Endothelial cell of umbilical vein (primary cell): ENCODE data around the gene SLC4A2. TPM values are rescaled to one million over a fixed set of nuclear protein-coding genes. Genes with fewer than 3 reads are reported as not detected.

ENCODE experiments used
- BruUV-seq: library from RNA; stranded (reverse); fragments of 400-500 nt; replicated peaks from 2 replicates; lab custom pipeline; 2021; lab: Mats Ljungman, UMichigan
- CTCF ChIA-PET: fragments of 300-600, 350-600 bp; sonication (Branson Sonifier 250); formaldehyde crosslinking; loops from one replicate; lab custom pipeline; 2021; ENCODE audit warnings: antibody characterized with exemption, inconsistent platforms; lab: Charles Lee
- POLR2A ChIA-PET: fragments of 300-600, 350-600 bp; sonication (Branson Sonifier 250); formaldehyde crosslinking; loops from one replicate; lab custom pipeline; 2021; ENCODE audit warnings: antibody characterized with exemption, inconsistent platforms; lab: Charles Lee
- DNase-seq: peaks from one replicate; pipeline ENCODE4 v3.0.0-alpha.2; 2011; ENCODE audit warnings: low read depth, low spot score
- FAIRE-seq: peaks from 2 replicates; lab custom pipeline; 2011; peaks lifted over from hg19 to GRCh38; lab: Jason Lieb, UNC
- H2AFZ ChIP-seq: 2 replicates; pipeline ENCODE4 v1.6.0; 2012; ENCODE audit warnings: low read depth, low read length, control low read depth, inconsistent platforms
- H3K27ac ChIP-seq: 2 replicates; pipeline ENCODE4 v1.5.1; 2011; ENCODE audit warnings: low read depth, mild to moderate bottlenecking, control low read depth, low read length, moderate library complexity; ENCODE audit not compliant: insufficient read depth
- H3K27me3 ChIP-seq, 2 experiments: 2 replicates each; pipeline versions ENCODE4 v1.6.0 to v1.6.1; 2011; ENCODE audit warnings: low read length in 2 of 2, mixed read lengths in 1 of 2; ENCODE audit not compliant: control insufficient read depth in 2 of 2, insufficient read depth in 2 of 2
- H3K36me3 ChIP-seq, 2 experiments: 2 replicates in 1 of 2; 3 replicates in 1 of 2; pipeline ENCODE4 v1.5.1; 2011; ENCODE audit warnings: low read length in 2 of 2, mild to moderate bottlenecking in 1 of 2, moderate library complexity in 1 of 2; ENCODE audit not compliant: control insufficient read depth in 2 of 2, insufficient read depth in 2 of 2; ENCODE audit errors: extremely low read depth in 1 of 2
- H3K4me1 ChIP-seq: 3 replicates; pipeline ENCODE4 v1.5.1; 2011; ENCODE audit warnings: mild to moderate bottlenecking, low read length; ENCODE audit not compliant: control insufficient read depth, insufficient read depth; ENCODE audit errors: extremely low read depth
- H3K4me2 ChIP-seq: 2 replicates; pipeline ENCODE4 v1.6.1; 2011; ENCODE audit warnings: low read length, control low read depth, mixed read lengths; ENCODE audit not compliant: insufficient read depth
- H3K4me3 ChIP-seq, 3 experiments: fragments of 200-600 bp in 1 of 3; sonication (generic), shearing (Covaris generic) in 1 of 3; replicated peaks in 1 of 3; 2 replicates each; pipeline ENCODE4 v1.5.1; 2011 to 2016; ENCODE audit warnings: control low read depth in 3 of 3, low read length in 3 of 3, mild to moderate bottlenecking in 2 of 3, inconsistent platforms in 1 of 3, low read depth in 1 of 3, moderate library complexity in 1 of 3; ENCODE audit not compliant: insufficient read depth in 1 of 3
- H3K79me2 ChIP-seq: 2 replicates; pipeline ENCODE4 v1.6.0; 2012; ENCODE audit warnings: low read length, inconsistent platforms; ENCODE audit not compliant: control insufficient read depth, insufficient read depth
- H3K9ac ChIP-seq: replicated peaks from 2 replicates; pipeline ENCODE3; 2011; ENCODE audit warnings: low read length, control low read depth; ENCODE audit not compliant: insufficient read depth; ENCODE audit errors: extremely low read depth
- H3K9me1 ChIP-seq: replicated peaks from 3 replicates; pipeline ENCODE4 v1.6.0; 2011; ENCODE audit warnings: mild to moderate bottlenecking, low read length; ENCODE audit not compliant: control insufficient read depth, insufficient read depth; ENCODE audit errors: extremely low read depth
- H3K9me3 ChIP-seq: replicated peaks from 2 replicates; pipeline ENCODE4 v1.5.1; 2012; ENCODE audit warnings: low read length, inconsistent platforms; ENCODE audit not compliant: control insufficient read depth, insufficient read depth
- H4K20me1 ChIP-seq: replicated peaks from 2 replicates; pipeline ENCODE3; 2011; ENCODE audit warnings: mild to moderate bottlenecking, low read length; ENCODE audit not compliant: control insufficient read depth, insufficient read depth; ENCODE audit errors: extremely low read depth
- EZH2 ChIP-seq: IDR thresholded peaks from 2 replicates; pipeline ENCODE4 v1.6.1; 2012; ENCODE audit warnings: borderline replicate concordance, low read depth, mild to moderate bottlenecking, moderate library complexity, low read length, inconsistent platforms; ENCODE audit not compliant: severe bottlenecking
- FOS ChIP-seq: IDR thresholded peaks from 2 replicates; pipeline ENCODE4 v1.6.1; 2011; ENCODE audit warnings: mild to moderate bottlenecking, low read length, moderate library complexity, borderline replicate concordance; ENCODE audit not compliant: insufficient read depth
- GATA2 ChIP-seq: IDR thresholded peaks from 2 replicates; pipeline ENCODE4 v1.7.0; 2011; ENCODE audit warnings: low read depth, mild to moderate bottlenecking, moderate library complexity, mixed read lengths, low read length; ENCODE audit not compliant: insufficient read length, insufficient read depth
- JUN ChIP-seq: IDR thresholded peaks from 2 replicates; pipeline ENCODE4 v1.6.1; 2011; ENCODE audit warnings: borderline replicate concordance, low read depth; ENCODE audit not compliant: insufficient read length, insufficient read depth
- MYC ChIP-seq: IDR thresholded peaks from one replicate; pipeline ENCODE4 v1.6.1; 2011; ENCODE audit warnings: mild to moderate bottlenecking, low read depth, low read length
- POLR2A ChIP-seq: IDR thresholded peaks from 2 replicates; pipeline ENCODE4 v1.6.1; 2012; ENCODE audit warnings: low read depth, mild to moderate bottlenecking, control low read depth, low read length
- POLR2AphosphoS5 ChIP-seq: IDR thresholded peaks from 2 replicates; pipeline ENCODE4 v1.6.1; 2012; ENCODE audit warnings: low read depth, mild to moderate bottlenecking, control low read depth, low read length, moderate library complexity; ENCODE audit not compliant: insufficient read depth
- dilution Hi-C: fragments of 300-500 bp; cut with MboI; formaldehyde crosslinking; loops from one replicate; pipeline ENCODE4 v1.15.0; 2019; ENCODE audit warnings: low sequenced_read_pairs; ENCODE audit not compliant: extremely low pct_ligation_motif_present
- intact Hi-C: fragments of 100-400 bp; cut with micrococcal nuclease; formaldehyde crosslinking; loops from one replicate; pipeline ENCODE4 v1.10.0; 2022
- polyA plus RNA-seq, 4 experiments: library from polyadenylated mRNA; depleted of rRNA in 3 of 4; stranded (reverse) in 3 of 4; unstranded in 1 of 4; fragments of >200 nt; gene quantifications; 2 replicates each; pipeline versions ENCODE4 v1.2.1 to v1.2.3, GENCODE V29; 2011 to 2012; ENCODE audit warnings: missing spikeins in 1 of 4
- total RNA-seq: library from RNA; stranded (reverse); gene quantifications from 2 replicates; pipeline ENCODE4 v1.2.3, GENCODE V29; 2021
- TF ChIP-seq, protein P1 (sequence below), 2 donors: IDR thresholded peaks; 1 replicate in 1 of 2; 2 replicates in 1 of 2; pipeline ENCODE4 v1.5.1; 2011; ENCODE audit warnings: low read length in 2 of 2, mild to moderate bottlenecking in 2 of 2, moderate library complexity in 2 of 2, control low read depth in 1 of 2, inconsistent platforms in 1 of 2, low read depth in 1 of 2; ENCODE audit not compliant: insufficient read depth in 1 of 2; ENCODE audit errors: extremely low read depth in 1 of 2
- TF ChIP-seq, protein P2 (sequence below): IDR thresholded peaks from 2 replicates; pipeline ENCODE4 v1.6.1; 2011; ENCODE audit not compliant: insufficient read depth, insufficient read length

The SLC4A2 gene
- total and polyA plus RNA-seq, 2 donors (not counting 3 experiments of a cell fraction or from before 2014, with no cell fraction given) = 108 to 172 TPM

DNA sequence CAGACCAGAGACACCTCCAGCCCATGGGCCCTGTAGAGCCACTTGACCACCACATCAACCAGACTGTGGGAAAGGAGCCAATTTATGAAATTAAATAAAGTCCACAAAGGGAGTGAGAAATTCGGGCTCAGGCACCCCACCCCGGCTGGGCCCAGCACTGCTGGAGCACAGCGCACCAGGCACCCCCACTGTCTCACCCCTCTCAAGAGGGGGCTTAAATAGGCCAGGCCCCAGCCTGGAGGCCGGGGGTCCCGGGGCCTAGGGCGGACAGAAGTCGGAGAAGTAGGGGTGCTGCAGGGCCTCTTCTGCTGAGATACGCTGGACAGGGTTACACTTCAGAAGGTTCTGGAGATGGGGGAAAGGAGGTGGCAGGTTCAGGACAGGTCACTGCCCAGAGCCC is 5.6 kb upstream of the SLC4A2 start:
- no peaks in the 10 kb centered on the region for H3K9me3 ChIP-seq
- H3K9me1 ChIP-seq = no peaks in the 10 kb centered on the region
- no peaks in the 10 kb centered on the region for H3K79me2 ChIP-seq
- no TSS peak for BruUV-seq
- no peak overlapping the region for H3K27ac ChIP-seq
- no peaks in the 10 kb centered on the region for H3K36me3 ChIP-seq
- peaks cover 0 to 4% of the 10 kb centered on the region in 2 experiments for H3K27me3 ChIP-seq
- intact Hi-C loops = no loop called here
- no peak overlapping the region for H2AFZ ChIP-seq
- no peaks in the 10 kb centered on the region for H4K20me1 ChIP-seq
- peaks cover 13% of the 10 kb centered on the region for H3K4me1 ChIP-seq
- CTCF ChIA-PET = no interaction called here
- TF ChIP-seq POLR2AphosphoS5 = no peak
- TF ChIP-seq, protein P1, sequence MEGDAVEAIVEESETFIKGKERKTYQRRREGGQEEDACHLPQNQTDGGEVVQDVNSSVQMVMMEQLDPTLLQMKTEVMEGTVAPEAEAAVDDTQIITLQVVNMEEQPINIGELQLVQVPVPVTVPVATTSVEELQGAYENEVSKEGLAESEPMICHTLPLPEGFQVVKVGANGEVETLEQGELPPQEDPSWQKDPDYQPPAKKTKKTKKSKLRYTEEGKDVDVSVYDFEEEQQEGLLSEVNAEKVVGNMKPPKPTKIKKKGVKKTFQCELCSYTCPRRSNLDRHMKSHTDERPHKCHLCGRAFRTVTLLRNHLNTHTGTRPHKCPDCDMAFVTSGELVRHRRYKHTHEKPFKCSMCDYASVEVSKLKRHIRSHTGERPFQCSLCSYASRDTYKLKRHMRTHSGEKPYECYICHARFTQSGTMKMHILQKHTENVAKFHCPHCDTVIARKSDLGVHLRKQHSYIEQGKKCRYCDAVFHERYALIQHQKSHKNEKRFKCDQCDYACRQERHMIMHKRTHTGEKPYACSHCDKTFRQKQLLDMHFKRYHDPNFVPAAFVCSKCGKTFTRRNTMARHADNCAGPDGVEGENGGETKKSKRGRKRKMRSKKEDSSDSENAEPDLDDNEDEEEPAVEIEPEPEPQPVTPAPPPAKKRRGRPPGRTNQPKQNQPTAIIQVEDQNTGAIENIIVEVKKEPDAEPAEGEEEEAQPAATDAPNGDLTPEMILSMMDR (IDR thresholded peaks at IDR 0.05; ENCODE audit: extremely low read depth in 1 of 2, insufficient read depth in 1 of 2, low read depth in 1 of 2, low read length in 2 of 2) = no peak
- no peak for TF ChIP-seq MYC
- no peak for TF ChIP-seq EZH2
- no peak for TF ChIP-seq JUN
- no peak for TF ChIP-seq FOS
- TF ChIP-seq, protein P2, sequence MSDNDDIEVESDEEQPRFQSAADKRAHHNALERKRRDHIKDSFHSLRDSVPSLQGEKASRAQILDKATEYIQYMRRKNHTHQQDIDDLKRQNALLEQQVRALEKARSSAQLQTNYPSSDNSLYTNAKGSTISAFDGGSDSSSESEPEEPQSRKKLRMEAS = no peak
- no peak for TF ChIP-seq POLR2A
- TF ChIP-seq GATA2 = no peak
- H3K9ac ChIP-seq = no peak overlapping the region
- DNase-seq (no peak), FAIRE-seq (no peak)
- no peak overlapping the region for H3K4me2 ChIP-seq
- dilution Hi-C loops = no loop called here
- H3K4me3 ChIP-seq = no peak overlapping the region
- POLR2A ChIA-PET = no interaction called here
